WTC11 (cell line): ENCODE measurements around the gene COPZ2. TPM values are rescaled to one million over a fixed set of nuclear protein-coding genes. Genes with fewer than 3 reads are reported as not detected.

Experiments
- ATAC-seq: fragments of 200-7000 bp; cut with Tn5 transposase; 2 replicates; pipeline ENCODE4 v1.10.0; 2021; ENCODE audit warnings: mild to moderate bottlenecking, moderate library complexity
- CTCF ChIA-PET: fragments of 300-600 bp; sonication (Branson Sonifier 250); formaldehyde crosslinking; loops from one replicate; lab custom pipeline; 2021; ENCODE audit warnings: antibody characterized with exemption; lab: Charles Lee
- POLR2A ChIA-PET: fragments of 350-600 bp; sonication (Branson Sonifier 250); formaldehyde crosslinking; loops from one replicate; lab custom pipeline; 2021; ENCODE audit warnings: antibody characterized with exemption; lab: Charles Lee
- DNase-seq: peaks from one replicate; pipeline ENCODE4 v3.0.0; 2021; ENCODE audit warnings: low spot score
- H3K27ac Mint-ChIP-seq: 2 replicates; pipeline ENCODE4 v1.8.0; 2021; ENCODE audit warnings: mixed read lengths
- H3K27me3 Mint-ChIP-seq: 2 replicates; pipeline ENCODE4 v1.8.0; 2021; ENCODE audit warnings: low read depth, mild to moderate bottlenecking, moderate library complexity, mixed read lengths
- H3K36me3 Mint-ChIP-seq: 2 replicates; pipeline ENCODE4 v1.8.0; 2021; ENCODE audit warnings: mixed read lengths
- H3K4me1 Mint-ChIP-seq: 2 replicates; pipeline ENCODE4 v1.8.0; 2022; ENCODE audit warnings: mixed read lengths
- H3K4me3 Mint-ChIP-seq: 2 replicates; pipeline ENCODE4 v1.8.0; 2021; ENCODE audit warnings: mild to moderate bottlenecking, moderate library complexity, mixed read lengths
- H3K9me3 Mint-ChIP-seq: 2 replicates; pipeline ENCODE4 v1.8.0; 2021; ENCODE audit warnings: mixed read lengths
- ATF2 ChIP-seq: sonication (generic); formaldehyde crosslinking; IDR thresholded peaks from 2 replicates; pipeline ENCODE4 v1.8.1; 2022; ENCODE audit warnings: low read depth, missing genetic modification reagents, borderline replicate concordance
- CREB1 ChIP-seq: sonication (generic); formaldehyde crosslinking; IDR thresholded peaks from 2 replicates; pipeline ENCODE4 v1.8.0; 2023; ENCODE audit warnings: mild to moderate bottlenecking, missing genetic modification reagents
- CREM ChIP-seq: sonication (generic); formaldehyde crosslinking; IDR thresholded peaks from 2 replicates; pipeline ENCODE4 v1.8.1; 2022; ENCODE audit warnings: mild to moderate bottlenecking, missing genetic modification reagents, moderate library complexity
- ETV6 ChIP-seq: sonication (generic); formaldehyde crosslinking; IDR thresholded peaks from 2 replicates; pipeline ENCODE4 v1.8.1; 2022; ENCODE audit warnings: mild to moderate bottlenecking, missing genetic modification reagents
- JUN ChIP-seq: sonication (generic); formaldehyde crosslinking; IDR thresholded peaks from 2 replicates; pipeline ENCODE4 v1.8.0; 2023; ENCODE audit warnings: mild to moderate bottlenecking, missing genetic modification reagents
- NR3C1 ChIP-seq: sonication (generic); formaldehyde crosslinking; conservative IDR thresholded peaks from 2 replicates; pipeline ENCODE4 v1.8.1; 2023; ENCODE audit warnings: low read depth, mild to moderate bottlenecking, missing genetic modification reagents
- PRRX2 ChIP-seq: fragments of 250-450 bp; sonication (Bioruptor Pico); IDR thresholded peaks from 2 replicates; pipeline ENCODE4 v1.8.0; 2021; ENCODE audit warnings: mild to moderate bottlenecking
- RELA ChIP-seq: sonication (generic); formaldehyde crosslinking; IDR thresholded peaks from 2 replicates; pipeline ENCODE4 v1.8.1; 2022; ENCODE audit warnings: missing genetic modification reagents, mild to moderate bottlenecking, borderline replicate concordance
- SMAD3 ChIP-seq: sonication (generic); formaldehyde crosslinking; IDR thresholded peaks from 2 replicates; pipeline ENCODE4 v1.8.0; 2022; ENCODE audit warnings: missing genetic modification reagents, mild to moderate bottlenecking, borderline replicate concordance
- SOX15 ChIP-seq: fragments of 250-450 bp; sonication (Bioruptor Pico); IDR thresholded peaks from 2 replicates; pipeline ENCODE4 v1.9.0; 2021; ENCODE audit warnings: mild to moderate bottlenecking
- TCF7 ChIP-seq: sonication (generic); formaldehyde crosslinking; IDR thresholded peaks from 2 replicates; pipeline ENCODE4 v1.8.0; 2022; ENCODE audit warnings: mild to moderate bottlenecking, low read depth, missing genetic modification reagents, moderate library complexity
- ZBTB21 ChIP-seq: sonication (generic); formaldehyde crosslinking; IDR thresholded peaks from 2 replicates; pipeline ENCODE4 v1.8.1; 2023; ENCODE audit warnings: mild to moderate bottlenecking, missing genetic modification reagents, borderline replicate concordance
- total RNA-seq: library from RNA; stranded (reverse); gene quantifications from 3 replicates; pipeline ENCODE4 v1.2.3, GENCODE V29; 2021
- TF ChIP-seq, protein P1 (sequence below): sonication (generic); formaldehyde crosslinking; IDR thresholded peaks from 2 replicates; pipeline ENCODE4 v1.8.0; 2023; ENCODE audit warnings: mild to moderate bottlenecking, missing genetic modification reagents
- TF ChIP-seq, protein P2 (sequence below): fragments of 250-450 bp; sonication (Bioruptor Pico); IDR thresholded peaks from 2 replicates; pipeline ENCODE4 v1.9.0; 2021; ENCODE audit warnings: moderate library complexity, mild to moderate bottlenecking, inconsistent platforms, borderline replicate concordance
- TF ChIP-seq, protein P3 (sequence below): sonication (generic); formaldehyde crosslinking; IDR thresholded peaks from 2 replicates; pipeline ENCODE4 v1.8.0; 2023; ENCODE audit warnings: missing genetic modification reagents
- TF ChIP-seq, protein P4 (sequence below): sonication (generic); formaldehyde crosslinking; IDR thresholded peaks from 2 replicates; pipeline ENCODE4 v1.8.1; 2022; ENCODE audit warnings: low read depth, mild to moderate bottlenecking, moderate library complexity, missing genetic modification reagents, borderline replicate concordance
- TF ChIP-seq, protein P5 (sequence below): sonication (generic); formaldehyde crosslinking; IDR thresholded peaks from 2 replicates; pipeline ENCODE4 v1.8.1; 2023; ENCODE audit warnings: mild to moderate bottlenecking, missing genetic modification reagents, borderline replicate concordance
- TF ChIP-seq, protein P6 (sequence below): sonication (generic); formaldehyde crosslinking; IDR thresholded peaks from 2 replicates; pipeline ENCODE4 v1.8.0; 2022; ENCODE audit warnings: mild to moderate bottlenecking, missing genetic modification reagents
- TF ChIP-seq, protein P7 (sequence below): fragments of 250-450 bp; sonication (Bioruptor Pico); IDR thresholded peaks from 2 replicates; pipeline ENCODE4 v2.1.2; 2022; ENCODE audit warnings: mild to moderate bottlenecking, moderate library complexity

Gene COPZ2
- total RNA-seq, 1 experiment from 2014 or later, result 0.44 TPM

GRCh38 chr17:48059125-48059668, 21.6 kb upstream of the COPZ2 start:
- H3K27ac Mint-ChIP-seq, result peak overlapping the region; percentile 95
- peaks cover 29% of the 10 kb centered on the region for H3K4me1 Mint-ChIP-seq
- ChIA-PET CTCF (interaction anchor here (1.5 to 2.7 kb wide), 3 partner anchors 16 to 34 kb away, joined by 4 to 12 read pairs (median 8); no protein-coding TSS in a partner anchor), POLR2A (interaction anchor here (1.4 to 5.5 kb wide), 2 partner anchors 9 to 11 kb away, joined by 7 to 32 read pairs; partner anchors contain the start of gene NFE2L1)
- no peaks in the 10 kb centered on the region for H3K9me3 Mint-ChIP-seq
- H3K4me3 Mint-ChIP-seq, result no peak overlapping the region
- DNase-seq (no peak), ATAC-seq (no peak)
- H3K27me3 Mint-ChIP-seq, result no peaks in the 10 kb centered on the region
- TF ChIP-seq, protein P1, sequence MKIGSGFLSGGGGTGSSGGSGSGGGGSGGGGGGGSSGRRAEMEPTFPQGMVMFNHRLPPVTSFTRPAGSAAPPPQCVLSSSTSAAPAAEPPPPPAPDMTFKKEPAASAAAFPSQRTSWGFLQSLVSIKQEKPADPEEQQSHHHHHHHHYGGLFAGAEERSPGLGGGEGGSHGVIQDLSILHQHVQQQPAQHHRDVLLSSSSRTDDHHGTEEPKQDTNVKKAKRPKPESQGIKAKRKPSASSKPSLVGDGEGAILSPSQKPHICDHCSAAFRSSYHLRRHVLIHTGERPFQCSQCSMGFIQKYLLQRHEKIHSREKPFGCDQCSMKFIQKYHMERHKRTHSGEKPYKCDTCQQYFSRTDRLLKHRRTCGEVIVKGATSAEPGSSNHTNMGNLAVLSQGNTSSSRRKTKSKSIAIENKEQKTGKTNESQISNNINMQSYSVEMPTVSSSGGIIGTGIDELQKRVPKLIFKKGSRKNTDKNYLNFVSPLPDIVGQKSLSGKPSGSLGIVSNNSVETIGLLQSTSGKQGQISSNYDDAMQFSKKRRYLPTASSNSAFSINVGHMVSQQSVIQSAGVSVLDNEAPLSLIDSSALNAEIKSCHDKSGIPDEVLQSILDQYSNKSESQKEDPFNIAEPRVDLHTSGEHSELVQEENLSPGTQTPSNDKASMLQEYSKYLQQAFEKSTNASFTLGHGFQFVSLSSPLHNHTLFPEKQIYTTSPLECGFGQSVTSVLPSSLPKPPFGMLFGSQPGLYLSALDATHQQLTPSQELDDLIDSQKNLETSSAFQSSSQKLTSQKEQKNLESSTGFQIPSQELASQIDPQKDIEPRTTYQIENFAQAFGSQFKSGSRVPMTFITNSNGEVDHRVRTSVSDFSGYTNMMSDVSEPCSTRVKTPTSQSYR (CRISPR knock-in tag), result no peak
- no peak for TF ChIP-seq ATF2 (CRISPR knock-in tag)
- TF ChIP-seq, protein P2, sequence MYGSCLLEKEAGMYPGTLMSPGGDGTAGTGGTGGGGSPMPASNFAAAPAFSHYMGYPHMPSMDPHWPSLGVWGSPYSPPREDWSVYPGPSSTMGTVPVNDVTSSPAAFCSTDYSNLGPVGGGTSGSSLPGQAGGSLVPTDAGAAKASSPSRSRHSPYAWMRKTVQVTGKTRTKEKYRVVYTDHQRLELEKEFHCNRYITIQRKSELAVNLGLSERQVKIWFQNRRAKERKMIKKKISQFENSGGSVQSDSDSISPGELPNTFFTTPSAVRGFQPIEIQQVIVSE (CRISPR knock-in tag), result no peak
- TF ChIP-seq, protein P3, sequence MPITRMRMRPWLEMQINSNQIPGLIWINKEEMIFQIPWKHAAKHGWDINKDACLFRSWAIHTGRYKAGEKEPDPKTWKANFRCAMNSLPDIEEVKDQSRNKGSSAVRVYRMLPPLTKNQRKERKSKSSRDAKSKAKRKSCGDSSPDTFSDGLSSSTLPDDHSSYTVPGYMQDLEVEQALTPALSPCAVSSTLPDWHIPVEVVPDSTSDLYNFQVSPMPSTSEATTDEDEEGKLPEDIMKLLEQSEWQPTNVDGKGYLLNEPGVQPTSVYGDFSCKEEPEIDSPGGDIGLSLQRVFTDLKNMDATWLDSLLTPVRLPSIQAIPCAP (CRISPR knock-in tag), result no peak
- TF ChIP-seq TCF7, result no peak
- TF ChIP-seq, protein P4, sequence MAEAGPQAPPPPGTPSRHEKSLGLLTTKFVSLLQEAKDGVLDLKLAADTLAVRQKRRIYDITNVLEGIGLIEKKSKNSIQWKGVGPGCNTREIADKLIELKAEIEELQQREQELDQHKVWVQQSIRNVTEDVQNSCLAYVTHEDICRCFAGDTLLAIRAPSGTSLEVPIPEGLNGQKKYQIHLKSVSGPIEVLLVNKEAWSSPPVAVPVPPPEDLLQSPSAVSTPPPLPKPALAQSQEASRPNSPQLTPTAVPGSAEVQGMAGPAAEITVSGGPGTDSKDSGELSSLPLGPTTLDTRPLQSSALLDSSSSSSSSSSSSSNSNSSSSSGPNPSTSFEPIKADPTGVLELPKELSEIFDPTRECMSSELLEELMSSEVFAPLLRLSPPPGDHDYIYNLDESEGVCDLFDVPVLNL (CRISPR knock-in tag), result no peak
- no peak for TF ChIP-seq ETV6 (CRISPR knock-in tag)
- no peak for TF ChIP-seq CREB1
- TF ChIP-seq RELA (CRISPR knock-in tag), result 0 out of 2 replicates have a peak, but pooled peaks have one; percentile 35
- peaks cover 63% of the 10 kb centered on the region for H3K36me3 Mint-ChIP-seq

GRCh38 chr17:48058393-48059124, 21.0 kb upstream of the COPZ2 start:
- Mint-ChIP-seq H3K4me3 (no peak overlapping the region), H3K27ac (peak overlapping the region; percentile 78), H3K9me3 (no peaks in the 10 kb centered on the region), H3K4me1 (peaks cover 35% of the 10 kb centered on the region), H3K36me3 (peaks cover 63% of the 10 kb centered on the region), H3K27me3 (no peaks in the 10 kb centered on the region)
- CTCF ChIA-PET, result interaction anchor here (0.9 to 2.7 kb wide), 5 partner anchors 10 to 33 kb away, joined by 3 to 12 read pairs (median 4); partner anchors contain the start of gene NFE2L1
- no peak for ATAC-seq
- POLR2A ChIA-PET, result interaction anchor here (1.0 to 5.5 kb wide), 4 partner anchors 8 to 13 kb away, joined by 3 to 32 read pairs (median 5); partner anchors contain the start of gene NFE2L1
- no peak for DNase-seq
- TF ChIP-seq, protein P5, sequence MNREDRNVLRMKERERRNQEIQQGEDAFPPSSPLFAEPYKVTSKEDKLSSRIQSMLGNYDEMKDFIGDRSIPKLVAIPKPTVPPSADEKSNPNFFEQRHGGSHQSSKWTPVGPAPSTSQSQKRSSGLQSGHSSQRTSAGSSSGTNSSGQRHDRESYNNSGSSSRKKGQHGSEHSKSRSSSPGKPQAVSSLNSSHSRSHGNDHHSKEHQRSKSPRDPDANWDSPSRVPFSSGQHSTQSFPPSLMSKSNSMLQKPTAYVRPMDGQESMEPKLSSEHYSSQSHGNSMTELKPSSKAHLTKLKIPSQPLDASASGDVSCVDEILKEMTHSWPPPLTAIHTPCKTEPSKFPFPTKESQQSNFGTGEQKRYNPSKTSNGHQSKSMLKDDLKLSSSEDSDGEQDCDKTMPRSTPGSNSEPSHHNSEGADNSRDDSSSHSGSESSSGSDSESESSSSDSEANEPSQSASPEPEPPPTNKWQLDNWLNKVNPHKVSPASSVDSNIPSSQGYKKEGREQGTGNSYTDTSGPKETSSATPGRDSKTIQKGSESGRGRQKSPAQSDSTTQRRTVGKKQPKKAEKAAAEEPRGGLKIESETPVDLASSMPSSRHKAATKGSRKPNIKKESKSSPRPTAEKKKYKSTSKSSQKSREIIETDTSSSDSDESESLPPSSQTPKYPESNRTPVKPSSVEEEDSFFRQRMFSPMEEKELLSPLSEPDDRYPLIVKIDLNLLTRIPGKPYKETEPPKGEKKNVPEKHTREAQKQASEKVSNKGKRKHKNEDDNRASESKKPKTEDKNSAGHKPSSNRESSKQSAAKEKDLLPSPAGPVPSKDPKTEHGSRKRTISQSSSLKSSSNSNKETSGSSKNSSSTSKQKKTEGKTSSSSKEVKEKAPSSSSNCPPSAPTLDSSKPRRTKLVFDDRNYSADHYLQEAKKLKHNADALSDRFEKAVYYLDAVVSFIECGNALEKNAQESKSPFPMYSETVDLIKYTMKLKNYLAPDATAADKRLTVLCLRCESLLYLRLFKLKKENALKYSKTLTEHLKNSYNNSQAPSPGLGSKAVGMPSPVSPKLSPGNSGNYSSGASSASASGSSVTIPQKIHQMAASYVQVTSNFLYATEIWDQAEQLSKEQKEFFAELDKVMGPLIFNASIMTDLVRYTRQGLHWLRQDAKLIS, result no peak
- TF ChIP-seq, protein P6, sequence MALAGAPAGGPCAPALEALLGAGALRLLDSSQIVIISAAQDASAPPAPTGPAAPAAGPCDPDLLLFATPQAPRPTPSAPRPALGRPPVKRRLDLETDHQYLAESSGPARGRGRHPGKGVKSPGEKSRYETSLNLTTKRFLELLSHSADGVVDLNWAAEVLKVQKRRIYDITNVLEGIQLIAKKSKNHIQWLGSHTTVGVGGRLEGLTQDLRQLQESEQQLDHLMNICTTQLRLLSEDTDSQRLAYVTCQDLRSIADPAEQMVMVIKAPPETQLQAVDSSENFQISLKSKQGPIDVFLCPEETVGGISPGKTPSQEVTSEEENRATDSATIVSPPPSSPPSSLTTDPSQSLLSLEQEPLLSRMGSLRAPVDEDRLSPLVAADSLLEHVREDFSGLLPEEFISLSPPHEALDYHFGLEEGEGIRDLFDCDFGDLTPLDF (CRISPR knock-in tag), result no peak
- TF ChIP-seq NR3C1, result no peak
- no peak for TF ChIP-seq CREB1
- TF ChIP-seq CREM, result no peak
- no peak for TF ChIP-seq SOX15 (CRISPR knock-in tag)
- TF ChIP-seq, protein P7, sequence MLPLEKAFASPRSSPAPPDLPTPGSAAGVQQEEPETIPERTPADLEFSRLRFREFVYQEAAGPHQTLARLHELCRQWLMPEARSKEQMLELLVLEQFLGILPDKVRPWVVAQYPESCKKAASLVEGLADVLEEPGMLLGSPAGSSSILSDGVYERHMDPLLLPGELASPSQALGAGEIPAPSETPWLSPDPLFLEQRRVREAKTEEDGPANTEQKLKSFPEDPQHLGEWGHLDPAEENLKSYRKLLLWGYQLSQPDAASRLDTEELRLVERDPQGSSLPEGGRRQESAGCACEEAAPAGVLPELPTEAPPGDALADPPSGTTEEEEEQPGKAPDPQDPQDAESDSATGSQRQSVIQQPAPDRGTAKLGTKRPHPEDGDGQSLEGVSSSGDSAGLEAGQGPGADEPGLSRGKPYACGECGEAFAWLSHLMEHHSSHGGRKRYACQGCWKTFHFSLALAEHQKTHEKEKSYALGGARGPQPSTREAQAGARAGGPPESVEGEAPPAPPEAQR (CRISPR knock-in tag), result no peak
- TF ChIP-seq ZBTB21, result no peak
- TF ChIP-seq JUN (CRISPR knock-in tag), result no peak
- TF ChIP-seq PRRX2 (CRISPR knock-in tag), result no peak
- no peak for TF ChIP-seq SMAD3 (CRISPR knock-in tag)
